Stimulated activated naive CD8-positive, alpha-beta T cell treated with anti-CD3 and anti-CD28 coated beads, Interleukin-15, amount 100 ng/mL, for 72 hours (primary cell): Measurements from ENCODE around the gene DEPDC7.
"Not testable (repeated sequence)": the region's sequence is repeated elsewhere in the genome, so short reads cannot be mapped to it uniquely, and the experiment has no call there.

Experiments
- ATAC-seq: fragments of 150-1000 bp; cut with Tn5 transposase; 2 replicates; pipeline ENCODE4 v1.10.0; 2021; ENCODE audit warnings: mild to moderate bottlenecking, moderate library complexity
- DNase-seq, 2 donors: peaks; one replicate each; pipeline ENCODE4 v3.0.0; 2021 to 2022
- H3K27ac Mint-ChIP-seq, 2 donors: one replicate each; pipeline ENCODE4 v1.8.0; 2022; ENCODE audit warnings: mild to moderate bottlenecking in 2 of 2, mixed read lengths in 2 of 2, moderate library complexity in 2 of 2
- H3K27me3 Mint-ChIP-seq: one replicate; pipeline ENCODE4 v1.8.0; 2022; ENCODE audit warnings: mixed read lengths
- H3K4me1 Mint-ChIP-seq: one replicate; pipeline ENCODE4 v1.8.0; 2022; ENCODE audit warnings: mild to moderate bottlenecking, mixed read lengths
- H3K4me3 Mint-ChIP-seq, 2 donors: one replicate each; pipeline ENCODE4 v1.8.0; 2022; ENCODE audit warnings: mild to moderate bottlenecking in 2 of 2, mixed read lengths in 2 of 2, moderate library complexity in 1 of 2
- H3K9me3 Mint-ChIP-seq, 2 donors: one replicate each; pipeline ENCODE4 v1.8.0; 2022; ENCODE audit warnings: mixed read lengths in 2 of 2

DEPDC7 gene

DNA sequence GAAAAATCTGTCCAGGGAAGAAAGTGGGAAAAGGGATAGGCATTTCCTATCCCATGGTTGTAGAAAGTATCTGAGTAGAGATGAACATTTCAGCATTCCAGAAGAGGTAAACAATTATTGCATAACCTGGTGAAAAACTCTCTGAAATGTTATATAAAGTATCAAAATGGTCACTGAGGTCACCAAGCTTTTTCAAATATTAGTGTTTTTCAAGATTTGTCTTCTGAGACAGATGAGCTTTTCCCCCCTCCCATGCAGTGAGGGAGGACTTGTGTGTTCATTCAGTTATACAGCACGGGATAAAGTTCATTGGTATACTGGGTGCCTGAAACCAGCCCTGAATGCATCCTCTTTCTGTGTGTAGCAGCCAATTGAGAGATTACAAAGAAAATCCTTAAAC, 1.9 kb upstream of the DEPDC7 start:
- DNase-seq, result no peak
- no peaks in the 10 kb centered on the region for H3K9me3 Mint-ChIP-seq
- H3K4me3 Mint-ChIP-seq, result no peak overlapping the region
- ATAC-seq, result no peak
- no peak overlapping the region for H3K27ac Mint-ChIP-seq
- peaks cover 45% of the 10 kb centered on the region for H3K4me1 Mint-ChIP-seq
- H3K27me3 Mint-ChIP-seq, result peaks cover 16% of the 10 kb centered on the region

DNA sequence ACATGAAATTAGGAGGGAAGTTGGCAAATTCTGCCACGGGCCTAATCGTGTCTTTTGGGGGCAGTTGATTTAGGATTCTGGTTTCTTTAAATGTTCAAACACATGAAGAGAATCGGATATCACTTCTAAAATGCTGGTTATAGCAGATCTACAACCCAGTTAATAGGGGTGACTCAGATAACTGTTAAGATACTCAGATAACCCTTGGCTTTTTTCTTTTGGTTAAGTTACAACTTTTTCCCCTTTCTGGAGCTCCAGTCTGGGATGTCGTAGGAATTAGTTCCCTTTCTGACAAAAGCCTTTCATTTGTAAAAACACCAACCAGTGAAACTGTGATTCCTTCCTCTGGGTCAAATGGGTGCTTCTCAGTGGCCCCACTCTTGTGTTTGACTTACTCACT, 976 bp downstream of the DEPDC7 start:
- ATAC-seq (no peak), DNase-seq (no peak)
- peaks cover 16% of the 10 kb centered on the region for H3K27me3 Mint-ChIP-seq
- H3K4me1 Mint-ChIP-seq, result peaks cover 46% of the 10 kb centered on the region
- H3K9me3 Mint-ChIP-seq, result no peaks in the 10 kb centered on the region
- peak overlapping the region; percentile 78 to 82 for H3K4me3 Mint-ChIP-seq
- peak overlapping the region in 1 of 2 donors; percentile 40 for H3K27ac Mint-ChIP-seq

DNA sequence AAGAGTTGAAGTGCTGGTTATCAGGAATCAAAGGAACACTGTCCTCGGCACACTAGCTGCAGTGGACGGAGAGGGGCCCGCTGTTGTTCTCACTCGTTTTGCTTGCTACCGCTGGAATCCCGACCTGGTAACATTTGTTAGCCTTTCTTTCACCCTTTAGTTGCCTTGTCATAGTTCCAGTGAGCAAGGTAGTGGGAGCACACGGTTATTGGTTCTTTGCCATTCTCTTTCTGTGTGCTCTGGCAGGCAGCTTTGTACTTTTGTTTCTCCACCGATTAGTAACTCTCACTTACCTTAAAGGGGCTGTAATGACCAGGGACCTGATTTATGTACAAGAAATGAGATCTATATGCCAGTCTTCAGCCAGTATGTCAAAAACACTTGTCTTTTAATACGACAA, 1.8 kb downstream of the DEPDC7 start:
- ATAC-seq (no peak), DNase-seq (no peak)
- Mint-ChIP-seq H3K4me3 (no peak overlapping the region), H3K27me3 (peaks cover 16% of the 10 kb centered on the region), H3K4me1 (peaks cover 46% of the 10 kb centered on the region), H3K9me3 (no peaks in the 10 kb centered on the region), H3K27ac (no peak overlapping the region)

DNA sequence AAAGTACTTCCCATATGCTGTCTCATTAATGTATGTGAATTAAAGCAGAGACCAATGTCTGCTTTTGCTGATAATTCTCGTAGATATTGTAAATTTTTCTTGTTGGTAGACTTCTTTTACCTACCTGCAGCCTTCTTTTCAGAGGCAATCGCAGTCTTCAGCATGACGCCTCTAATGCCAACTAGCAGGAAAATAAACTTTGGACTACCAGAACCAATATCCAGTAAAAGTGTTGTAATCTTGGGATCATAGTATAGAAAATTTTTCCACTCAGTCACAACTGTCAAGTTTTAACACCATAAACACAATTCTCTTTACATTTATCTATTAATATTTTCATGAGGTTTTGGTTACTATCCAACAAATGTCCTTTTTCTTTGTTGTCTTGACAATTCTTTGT, 2.3 kb downstream of the DEPDC7 start:
- H3K4me1 Mint-ChIP-seq, result peaks cover 46% of the 10 kb centered on the region
- H3K27me3 Mint-ChIP-seq, result peaks cover 16% of the 10 kb centered on the region
- DNase-seq, result no peak
- ATAC-seq, result no peak
- H3K4me3 Mint-ChIP-seq, result no peak overlapping the region
- no peaks in the 10 kb centered on the region for H3K9me3 Mint-ChIP-seq
- H3K27ac Mint-ChIP-seq, result no peak overlapping the region

DNA sequence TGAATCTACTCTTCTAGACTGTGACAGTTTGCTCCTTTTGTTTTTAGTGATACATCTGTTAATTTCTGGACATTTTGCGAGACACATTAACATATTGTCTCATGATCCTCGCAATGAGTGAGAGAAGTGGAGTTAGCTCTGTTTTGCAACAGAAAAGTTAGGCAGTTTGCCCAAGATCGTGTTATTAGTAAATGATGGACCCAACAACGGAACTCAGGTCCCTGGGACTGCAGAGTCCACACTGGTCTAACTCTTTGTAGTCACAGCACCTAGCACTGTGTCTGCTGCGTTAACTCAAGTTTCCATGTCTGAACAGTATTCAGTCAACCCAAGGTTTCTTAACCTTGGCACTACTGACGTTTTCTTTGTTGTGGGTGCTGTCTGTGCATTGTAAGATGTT, 3.2 kb downstream of the DEPDC7 start:
- no peak for DNase-seq
- Mint-ChIP-seq H3K27me3 (peaks cover 16% of the 10 kb centered on the region), H3K27ac (no peak overlapping the region), H3K9me3 (no peaks in the 10 kb centered on the region), H3K4me3 (no peak overlapping the region), H3K4me1 (peaks cover 46% of the 10 kb centered on the region)
- ATAC-seq, result no peak

DNA sequence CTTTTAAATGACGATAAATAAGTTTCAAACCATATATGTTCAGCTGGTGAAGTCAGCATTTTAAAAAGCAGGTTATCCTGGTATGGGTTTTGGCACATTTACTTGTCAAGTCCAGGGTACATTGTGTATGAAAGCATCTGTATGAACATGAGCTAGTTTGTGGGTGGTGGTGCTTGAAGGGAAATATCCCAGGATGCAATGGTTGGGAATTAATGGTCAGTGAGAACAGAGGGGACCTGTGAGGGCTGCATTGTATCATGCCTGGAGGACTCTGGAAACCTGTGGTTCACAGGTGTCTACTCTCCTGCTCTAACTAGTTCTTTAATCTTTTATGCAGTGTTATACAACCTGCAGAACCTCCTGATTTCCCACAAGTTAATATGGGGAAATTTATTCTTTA, 5.8 kb downstream of the DEPDC7 start:
- Mint-ChIP-seq H3K27ac (no peak overlapping the region), H3K27me3 (peaks cover 16% of the 10 kb centered on the region), H3K9me3 (no peaks in the 10 kb centered on the region), H3K4me1 (peaks cover 40% of the 10 kb centered on the region), H3K4me3 (no peak overlapping the region)
- ATAC-seq (peak; percentile 7), DNase-seq (no peak)

DNA sequence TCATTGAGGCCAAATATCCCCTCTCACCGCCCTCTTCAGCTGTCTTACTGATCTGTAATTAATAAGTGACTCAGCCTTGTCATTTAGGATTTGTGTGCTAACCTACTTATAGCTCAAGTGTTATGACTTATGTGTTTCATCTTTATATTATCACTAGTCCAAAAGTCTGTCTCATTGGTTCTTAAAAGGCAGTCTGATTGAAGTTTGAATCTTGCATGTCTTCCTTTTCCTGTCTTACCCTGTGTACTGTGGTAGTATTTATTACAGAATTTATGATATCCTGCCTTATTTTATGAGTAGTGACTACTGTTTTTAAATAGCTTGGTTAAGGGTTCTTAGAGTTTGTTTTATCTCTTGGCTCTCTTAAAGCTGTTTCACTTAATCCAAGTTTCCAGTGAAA, 6.3 kb downstream of the DEPDC7 start:
- ATAC-seq (peak; percentile 59), DNase-seq (no peak)
- H3K27ac Mint-ChIP-seq, result no peak overlapping the region
- peaks cover 15% of the 10 kb centered on the region for H3K27me3 Mint-ChIP-seq
- no peaks in the 10 kb centered on the region for H3K9me3 Mint-ChIP-seq
- peaks cover 38% of the 10 kb centered on the region for H3K4me1 Mint-ChIP-seq
- H3K4me3 Mint-ChIP-seq, result no peak overlapping the region

DNA sequence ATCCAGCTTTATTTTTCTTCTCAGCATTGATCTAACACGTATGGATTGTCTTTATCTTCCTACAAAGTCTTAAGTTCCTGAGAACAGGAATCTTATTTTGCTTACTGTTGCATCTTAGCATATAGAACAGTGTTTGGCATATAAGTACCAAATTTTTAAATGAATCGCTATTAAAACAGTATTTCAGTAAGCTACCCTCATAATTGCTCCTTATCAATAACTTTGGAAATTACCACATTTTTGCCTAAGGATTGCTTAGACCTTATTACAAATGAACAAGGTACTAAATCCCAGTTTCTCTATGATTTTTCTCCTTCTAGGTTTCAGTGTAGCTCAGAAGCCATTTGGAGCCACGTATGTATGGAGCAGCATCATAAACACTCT, 9.7 kb downstream of the DEPDC7 start:
- DNase-seq (no peak), ATAC-seq (no peak)
- Mint-ChIP-seq H3K4me3 (no peak overlapping the region), H3K4me1 (peaks cover 18% of the 10 kb centered on the region), H3K27ac (no peak overlapping the region), H3K27me3 (no peaks in the 10 kb centered on the region), H3K9me3 (no peaks in the 10 kb centered on the region)

DNA sequence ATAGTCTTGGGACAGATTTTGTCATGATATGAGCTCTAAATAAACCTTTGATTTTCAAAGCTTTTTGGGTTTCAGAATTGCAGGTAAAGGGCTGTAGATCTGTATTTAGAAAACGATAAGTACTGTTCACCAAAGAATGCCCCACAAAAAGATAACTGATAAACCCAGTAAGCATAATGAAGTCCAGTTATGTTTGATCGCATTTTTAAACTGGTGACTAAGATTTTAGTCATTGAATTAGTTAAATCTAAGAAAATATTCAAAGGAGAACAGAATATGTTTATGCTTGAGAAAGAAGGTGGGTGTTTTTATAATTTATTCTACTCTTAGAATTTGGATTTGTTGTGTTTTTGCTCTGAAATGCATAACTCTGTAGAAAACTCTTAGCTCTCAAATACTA, 11.6 kb downstream of the DEPDC7 start:
- ATAC-seq, result no peak
- Mint-ChIP-seq H3K4me3 (no peak overlapping the region), H3K9me3 (no peaks in the 10 kb centered on the region), H3K27ac (no peak overlapping the region), H3K27me3 (no peaks in the 10 kb centered on the region), H3K4me1 (peaks cover 7% of the 10 kb centered on the region)
- no peak for DNase-seq

DNA sequence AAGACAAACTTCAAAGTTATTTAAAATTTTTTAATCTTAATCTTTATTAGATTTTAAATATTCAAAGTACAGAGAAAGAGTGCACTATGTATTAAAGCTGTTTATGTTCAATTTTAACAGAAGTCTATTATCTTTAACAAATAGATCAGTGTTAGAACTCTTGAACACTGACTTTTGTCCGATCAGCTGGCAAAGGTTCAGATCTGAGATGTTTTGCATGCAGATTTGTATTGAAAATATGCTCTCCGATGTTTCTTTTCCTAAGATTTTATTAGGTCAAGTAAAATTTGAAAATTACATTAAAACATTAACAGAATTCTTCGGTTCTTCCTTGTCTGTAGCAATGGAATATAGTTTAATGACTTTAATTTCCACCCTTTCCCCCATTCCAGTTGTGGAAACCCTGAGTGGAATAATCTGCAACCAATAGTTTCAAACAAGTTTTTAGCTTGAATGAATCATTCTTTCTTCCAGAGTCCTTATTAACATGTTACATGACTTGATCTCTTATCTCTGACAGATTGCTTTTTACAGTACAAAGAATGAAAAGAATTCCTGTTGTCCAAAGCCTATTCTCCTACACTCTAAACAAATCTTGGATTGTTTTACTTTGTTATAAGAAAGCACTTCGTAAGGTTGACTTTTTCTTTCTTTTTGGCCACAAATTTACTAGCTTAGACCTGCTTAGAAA, 12.3 kb downstream of the DEPDC7 start:
- Mint-ChIP-seq H3K4me1 (peaks cover 6% of the 10 kb centered on the region), H3K27ac (peak overlapping the region in 1 of 2 donors; percentile 57), H3K27me3 (no peaks in the 10 kb centered on the region), H3K9me3 (no peaks in the 10 kb centered on the region), H3K4me3 (no peak overlapping the region)
- no peak for DNase-seq
- no peak for ATAC-seq

DNA sequence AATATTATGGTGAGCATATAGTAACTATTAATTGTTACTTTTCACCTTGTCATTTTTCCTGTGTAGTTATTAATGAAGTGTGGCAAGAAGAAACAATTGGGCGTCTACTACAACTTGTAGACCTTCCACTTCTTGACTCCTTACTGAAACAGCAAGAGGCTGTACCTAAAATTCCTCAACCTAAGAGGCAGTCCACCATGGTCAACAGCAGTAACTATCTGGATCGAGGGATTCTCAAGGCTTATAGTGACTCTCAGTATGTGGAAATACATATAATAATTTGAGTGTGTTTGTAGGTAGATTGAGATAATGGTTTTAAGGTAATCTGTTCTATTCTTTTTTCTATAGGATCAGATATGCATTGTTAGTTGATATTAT, 12.8 kb downstream of the DEPDC7 start:
- DNase-seq, result no peak
- H3K9me3 Mint-ChIP-seq, result no peaks in the 10 kb centered on the region
- H3K27ac Mint-ChIP-seq, result no peak overlapping the region
- no peak for ATAC-seq
- H3K27me3 Mint-ChIP-seq, result no peaks in the 10 kb centered on the region
- H3K4me3 Mint-ChIP-seq, result no peak overlapping the region
- peaks cover 6% of the 10 kb centered on the region for H3K4me1 Mint-ChIP-seq

DNA sequence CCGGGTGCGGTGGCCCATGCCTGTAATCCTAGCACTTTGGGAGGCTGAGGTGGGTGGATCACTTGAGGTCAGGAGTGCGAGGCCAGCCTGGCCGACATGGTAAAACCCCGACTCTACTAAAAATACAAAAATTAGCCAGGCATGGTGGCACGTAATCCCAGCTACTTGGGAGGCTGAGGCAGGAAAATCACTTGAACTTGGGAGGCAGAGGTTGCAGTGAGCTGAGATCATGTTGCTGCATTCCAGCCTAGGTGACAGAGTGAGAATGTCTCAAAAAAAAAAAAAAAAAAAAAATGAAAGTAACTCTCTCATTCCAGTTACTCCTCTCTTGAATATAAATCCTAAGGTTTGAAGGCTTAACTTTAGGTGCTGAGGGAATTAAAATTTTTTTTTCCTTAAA, 13.5 kb downstream of the DEPDC7 start:
- H3K4me3 Mint-ChIP-seq, H3K27ac Mint-ChIP-seq, DNase-seq, H3K4me1 Mint-ChIP-seq, H3K27me3 Mint-ChIP-seq, ATAC-seq, H3K9me3 Mint-ChIP-seq: not testable (repeated sequence)

DNA sequence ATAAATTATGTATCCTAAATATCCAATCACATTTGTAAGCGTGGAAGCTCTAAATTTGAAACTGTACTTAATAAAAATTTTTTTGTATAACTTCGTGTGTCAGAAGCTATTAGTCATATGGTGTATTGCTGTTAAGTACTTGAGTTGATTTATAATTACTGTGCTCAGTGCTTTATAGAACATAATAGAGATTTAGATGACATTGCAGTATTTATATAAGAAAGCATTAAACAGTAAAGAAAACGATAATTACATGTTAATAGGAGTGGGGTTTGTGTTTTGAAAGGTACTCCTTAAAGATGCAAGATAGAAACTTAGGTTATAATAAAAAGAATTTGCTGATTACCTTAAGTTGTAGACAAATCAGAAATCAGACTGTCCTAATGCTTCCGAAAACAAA, 17.8 kb downstream of the DEPDC7 start:
- H3K4me1 Mint-ChIP-seq, result peaks cover 2% of the 10 kb centered on the region
- no peaks in the 10 kb centered on the region for H3K9me3 Mint-ChIP-seq
- DNase-seq (no peak), ATAC-seq (no peak)
- H3K4me3 Mint-ChIP-seq, result no peak overlapping the region
- H3K27ac Mint-ChIP-seq, result no peak overlapping the region
- H3K27me3 Mint-ChIP-seq, result no peaks in the 10 kb centered on the region

DNA sequence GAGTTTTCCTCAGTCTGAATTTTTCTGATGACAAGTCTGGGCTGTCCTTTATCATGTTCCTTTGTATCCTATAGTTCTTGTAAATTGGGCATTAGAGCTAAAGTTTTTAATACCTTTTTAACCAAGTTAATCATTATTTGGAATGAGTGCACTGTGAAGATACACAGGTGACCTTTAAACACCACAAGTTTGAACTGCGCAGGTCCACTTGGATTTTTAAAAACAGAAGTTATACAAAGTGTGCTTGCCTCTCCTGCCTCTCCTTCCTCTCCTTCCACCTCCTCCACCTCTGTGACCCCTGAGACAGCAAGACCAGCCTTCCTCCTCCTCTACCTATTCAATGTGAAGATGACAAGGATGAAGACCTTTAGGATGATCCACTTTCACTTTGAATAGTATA, 19.3 kb downstream of the DEPDC7 start:
- ATAC-seq (no peak), DNase-seq (no peak)
- no peaks in the 10 kb centered on the region for H3K9me3 Mint-ChIP-seq
- H3K4me1 Mint-ChIP-seq, result peaks cover 7% of the 10 kb centered on the region
- no peaks in the 10 kb centered on the region for H3K27me3 Mint-ChIP-seq
- no peak overlapping the region for H3K4me3 Mint-ChIP-seq
- no peak overlapping the region for H3K27ac Mint-ChIP-seq

DNA sequence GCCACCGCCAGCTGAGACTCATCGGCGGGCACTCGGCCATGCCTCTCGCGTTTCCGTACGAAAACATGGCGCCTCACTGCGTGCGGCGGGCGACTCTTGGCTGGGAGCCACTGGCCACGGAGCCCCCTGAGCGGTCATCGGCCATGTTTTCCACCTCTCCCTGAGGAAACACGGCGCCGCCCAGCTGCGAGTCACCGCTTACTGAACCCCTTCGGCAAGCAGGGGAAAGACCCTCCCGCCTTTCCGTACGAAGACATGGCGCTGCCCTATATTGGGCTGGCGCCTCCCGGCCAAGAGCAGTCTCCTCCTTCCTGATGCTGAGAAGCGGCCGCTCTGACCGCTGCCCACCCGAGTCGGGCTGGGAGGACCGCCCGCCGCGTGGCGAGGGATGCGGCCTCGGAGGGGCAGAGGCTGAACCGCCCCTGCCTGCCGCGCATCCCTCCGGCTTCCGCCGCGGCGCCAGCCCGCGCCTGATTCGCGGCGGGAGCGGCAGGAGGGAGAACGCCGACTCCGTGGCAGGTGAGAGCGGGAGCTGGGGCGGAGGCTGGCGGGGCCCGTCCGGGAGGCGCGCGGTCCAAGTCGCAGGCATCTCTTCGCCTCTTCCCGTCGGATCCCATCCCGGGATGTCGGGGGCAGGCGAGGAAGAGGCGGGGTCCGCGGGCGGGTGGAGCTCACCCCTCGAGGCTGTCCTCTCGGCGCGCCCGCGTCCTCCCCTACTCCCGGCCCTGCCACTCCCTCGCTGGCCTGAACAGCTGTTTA, 23.8 kb downstream of the DEPDC7 start, which contains the start of gene TCP11L1:
Gene TCP11L1 (plus strand): TSS at position 299 of the 759 bp plus-strand sequence. CDS start 4,202 bp downstream, outside the sequence.
- H3K4me3 Mint-ChIP-seq, result peak within 1 kb of the TSS; percentile 91

DNA sequence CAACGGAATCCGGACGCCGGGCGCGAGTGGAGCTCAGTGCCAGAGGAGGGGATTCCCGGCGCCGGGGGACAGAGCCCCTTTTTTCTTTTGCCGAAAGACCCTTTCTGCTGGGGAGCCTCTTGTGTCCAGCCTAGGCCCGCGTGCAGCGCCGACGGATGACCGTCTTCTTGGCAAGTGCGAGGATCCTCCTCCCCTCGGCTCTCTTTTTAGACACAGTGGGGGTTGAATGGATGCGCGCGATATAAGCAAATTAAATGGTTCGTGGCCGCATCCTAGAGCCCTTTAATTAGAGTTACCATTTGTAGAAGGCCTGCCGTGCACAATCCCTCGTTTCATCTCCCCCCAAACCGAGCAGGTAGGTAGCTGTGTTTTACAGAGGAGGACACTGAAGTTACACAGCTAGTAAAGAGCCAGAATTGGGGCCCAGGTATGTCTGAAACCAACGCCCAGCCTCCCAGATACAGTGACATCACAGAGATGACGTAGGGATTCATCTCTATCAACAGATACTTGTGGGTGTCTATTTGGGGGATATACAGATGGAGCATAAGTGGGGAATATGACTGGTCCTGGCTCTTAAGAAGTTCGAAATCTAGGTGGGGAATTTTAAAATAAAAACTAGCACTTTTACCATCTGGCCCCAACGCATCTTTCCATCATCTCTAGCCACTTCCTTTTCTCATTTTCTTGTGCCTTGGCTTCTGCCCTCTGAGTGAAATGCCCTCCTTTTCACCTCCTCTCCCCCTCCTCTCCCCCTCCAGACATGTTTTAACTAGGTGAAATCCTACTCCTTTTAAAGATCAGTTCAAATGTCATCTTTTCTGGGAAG, 24.6 kb downstream of the DEPDC7 start:
- Mint-ChIP-seq H3K27ac (peak overlapping the region; percentile 90 to 91), H3K4me1 (peaks cover 32% of the 10 kb centered on the region), H3K9me3 (no peaks in the 10 kb centered on the region), H3K27me3 (no peaks in the 10 kb centered on the region), H3K4me3 (peak overlapping the region; percentile 91)
- ATAC-seq (peak; percentile 87), DNase-seq (peak; percentile 42 to 74)

More for the DNA sequence above, 23.8 kb downstream of the DEPDC7 start, which contains the start of gene TCP11L1:
- Mint-ChIP-seq H3K4me1 (peaks cover 32% of the 10 kb centered on the region), H3K9me3 (no peaks in the 10 kb centered on the region), H3K27ac (peak within 1 kb of the TSS; percentile 97), H3K27me3 (no peaks in the 10 kb centered on the region)
- ATAC-seq (peak; percentile 74), DNase-seq (peak; percentile 80 to 87)
